ENCODE measurements around the gene UBE2J1.
A peak's percentile ranks its signal among the peaks of the same experiment; 100 is the strongest.

UBE2J1 gene

DNA sequence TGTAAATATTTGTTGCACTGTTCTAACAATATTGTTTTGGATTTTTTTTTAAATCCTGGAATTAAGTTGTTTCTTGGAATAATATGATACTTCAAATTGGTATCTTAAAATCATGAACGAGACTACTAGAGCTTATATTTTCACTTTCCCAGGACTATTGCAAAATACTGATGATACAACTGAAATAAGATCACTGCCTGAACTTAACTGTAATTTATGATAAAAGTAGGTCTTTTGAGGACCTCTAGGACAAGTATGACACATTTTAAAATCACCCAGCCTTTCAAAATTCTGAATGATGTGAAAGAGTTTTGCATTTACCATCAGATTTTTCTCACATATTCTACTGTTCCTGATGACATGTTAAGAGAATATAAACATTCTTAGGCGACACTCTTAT is 8.6 kb upstream of the UBE2J1 start:
- no peak for DNase-seq

DNA sequence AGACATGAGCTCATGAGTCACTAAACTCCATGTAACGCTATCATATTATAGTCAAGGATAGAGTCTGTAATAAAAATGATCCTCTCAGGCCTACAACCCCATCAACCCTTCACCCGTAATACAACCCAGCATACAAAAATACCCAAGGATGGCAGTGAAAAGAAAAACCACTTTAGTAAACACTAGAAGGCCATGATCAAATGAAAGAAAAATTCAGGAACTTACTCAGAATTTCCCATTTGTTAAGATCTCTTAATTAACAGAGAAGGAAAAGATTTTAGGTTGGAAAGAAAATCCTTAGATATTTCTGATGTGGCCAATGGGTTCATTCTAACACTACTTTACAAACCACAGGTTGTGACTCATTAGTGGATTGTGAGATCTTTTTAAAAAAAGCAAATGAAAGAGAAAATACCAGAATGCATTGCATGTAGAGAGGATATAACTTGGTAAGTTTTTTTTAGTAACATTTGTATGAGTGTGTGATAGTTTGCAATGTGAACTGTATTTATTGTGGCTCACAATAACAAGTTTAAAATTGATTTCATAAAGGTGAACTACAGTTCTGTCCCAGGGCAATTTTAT is 8.0 kb upstream of the UBE2J1 start:
- no peak for DNase-seq

DNA sequence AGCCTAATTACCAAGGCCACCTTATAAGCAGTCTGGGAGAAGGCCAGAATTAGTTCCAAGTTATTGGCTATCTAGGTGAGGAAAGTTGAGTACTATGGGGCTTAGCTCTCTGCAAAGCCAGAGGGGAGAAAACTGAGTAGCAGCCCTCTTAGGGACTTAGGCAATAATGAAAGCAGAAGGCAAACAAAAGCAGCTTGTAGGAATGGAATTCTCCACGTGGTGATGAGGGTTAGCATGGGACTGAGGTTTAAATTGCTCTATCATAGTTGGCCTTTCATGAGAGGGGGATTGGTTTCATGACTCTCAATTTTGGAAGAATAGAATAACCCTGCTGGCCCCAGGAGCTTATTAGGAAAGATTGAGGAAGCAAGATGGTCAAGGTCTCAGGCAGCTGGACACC is 7.0 kb upstream of the UBE2J1 start:
- no peak for DNase-seq

DNA sequence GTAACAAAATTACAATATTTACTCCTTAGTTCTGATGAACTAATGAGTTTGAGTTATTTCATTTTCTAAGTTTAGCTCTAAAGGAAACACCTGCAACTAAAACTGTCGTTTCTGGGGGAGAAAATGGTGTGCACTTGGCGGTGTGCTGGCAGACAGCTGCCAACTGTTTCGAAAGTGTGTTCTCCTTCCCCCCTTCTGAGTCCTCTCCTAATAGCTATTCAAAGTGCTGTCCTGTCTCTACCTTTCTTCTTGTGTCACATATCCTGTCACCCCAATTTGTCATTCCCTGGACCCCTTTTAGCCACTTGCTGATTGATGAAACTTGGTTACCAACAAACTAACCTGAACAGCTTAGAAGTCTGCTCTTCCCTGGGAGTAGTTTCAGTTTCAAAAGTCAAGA is 4.9 kb upstream of the UBE2J1 start:
- no peak for DNase-seq

DNA sequence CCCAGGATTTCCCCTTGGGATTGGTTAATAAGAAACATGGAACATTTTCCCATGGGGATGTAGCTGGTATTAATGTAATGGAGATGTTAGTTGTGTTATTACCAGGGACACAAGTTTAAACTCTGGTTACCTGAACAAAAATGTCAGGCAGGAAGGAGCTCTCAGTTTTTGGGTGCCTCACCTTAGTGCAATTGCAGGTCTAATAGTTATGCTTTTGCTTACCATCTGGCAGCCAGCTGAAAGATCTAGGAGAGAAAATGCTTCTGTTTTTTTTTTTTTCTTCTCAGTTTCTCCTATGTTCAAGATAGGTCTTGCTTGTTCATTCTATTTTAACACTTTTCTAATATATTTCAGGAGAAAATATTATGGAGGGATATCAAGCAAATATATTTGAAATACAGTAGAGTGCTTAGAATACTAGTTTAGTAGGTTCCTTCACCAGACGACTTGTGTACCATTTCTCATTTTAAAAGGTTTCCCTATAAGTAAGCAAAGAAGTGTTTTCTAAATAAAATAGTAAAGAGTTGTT is 4.2 kb upstream of the UBE2J1 start:
- DNase-seq, result no peak

DNA sequence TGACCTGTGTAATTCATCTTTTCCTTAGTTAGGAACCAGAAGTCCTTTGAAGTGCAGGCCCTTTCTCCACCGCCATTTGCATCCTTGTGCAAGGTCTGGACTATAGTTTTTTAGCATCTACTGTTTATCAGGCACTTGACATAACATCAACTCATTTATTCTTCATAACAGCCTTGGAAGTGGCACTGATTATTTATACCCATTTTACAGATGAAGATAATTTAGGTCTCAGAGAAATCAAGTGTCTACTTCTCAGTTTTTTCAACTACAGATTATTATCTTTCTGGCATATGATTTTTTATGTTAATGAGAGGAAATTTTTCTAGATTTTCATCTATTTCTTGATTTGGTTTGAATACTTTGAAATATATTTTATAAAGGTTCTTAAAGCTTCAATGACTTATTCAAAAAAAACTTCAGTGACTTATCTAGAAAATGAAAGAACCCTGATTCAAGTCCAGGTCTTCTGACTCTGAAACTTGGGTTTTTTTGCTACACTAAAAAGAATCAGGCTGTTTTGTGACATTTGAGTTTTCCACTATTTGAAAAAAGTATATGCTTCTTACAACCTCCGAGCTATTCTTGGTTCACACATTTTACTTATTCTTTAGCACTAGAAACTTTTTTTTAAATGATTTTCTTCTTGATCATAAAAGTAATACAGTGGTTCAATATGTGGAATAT is 3.1 kb upstream of the UBE2J1 start:
- no peak for DNase-seq

DNA sequence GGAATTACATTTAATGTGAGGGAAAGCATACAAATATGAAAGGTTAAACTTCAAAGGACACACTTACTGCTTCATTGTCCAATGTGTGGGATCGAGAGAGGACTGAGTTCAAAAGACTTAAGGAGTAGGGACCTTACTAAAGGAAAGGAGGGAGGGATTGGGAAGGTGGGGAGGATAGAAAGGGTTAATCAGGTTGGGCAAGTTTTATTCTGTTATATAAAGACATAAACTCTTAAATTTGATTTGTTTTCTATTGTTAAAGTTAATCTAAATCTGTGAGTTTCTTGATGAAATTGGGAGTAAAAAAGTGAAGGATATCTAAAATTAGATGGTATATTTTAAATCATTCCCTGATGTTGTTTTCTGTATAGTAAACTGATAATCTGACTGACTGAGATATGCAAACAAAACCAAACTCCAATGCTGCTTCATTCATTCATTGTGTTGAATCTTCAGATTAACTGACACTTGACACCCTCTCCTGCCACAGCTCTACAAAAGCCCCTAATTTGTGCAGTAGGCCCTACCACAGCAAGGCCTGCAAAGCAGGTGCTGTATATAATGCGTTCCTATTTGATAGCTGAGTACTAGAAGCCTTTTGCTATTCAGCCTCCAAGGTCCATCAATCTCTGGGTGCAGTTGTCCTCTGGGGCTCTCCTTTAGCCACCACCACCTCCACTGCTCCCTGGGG is 1.3 kb upstream of the UBE2J1 start:
- peak; percentile 51 for DNase-seq

DNA sequence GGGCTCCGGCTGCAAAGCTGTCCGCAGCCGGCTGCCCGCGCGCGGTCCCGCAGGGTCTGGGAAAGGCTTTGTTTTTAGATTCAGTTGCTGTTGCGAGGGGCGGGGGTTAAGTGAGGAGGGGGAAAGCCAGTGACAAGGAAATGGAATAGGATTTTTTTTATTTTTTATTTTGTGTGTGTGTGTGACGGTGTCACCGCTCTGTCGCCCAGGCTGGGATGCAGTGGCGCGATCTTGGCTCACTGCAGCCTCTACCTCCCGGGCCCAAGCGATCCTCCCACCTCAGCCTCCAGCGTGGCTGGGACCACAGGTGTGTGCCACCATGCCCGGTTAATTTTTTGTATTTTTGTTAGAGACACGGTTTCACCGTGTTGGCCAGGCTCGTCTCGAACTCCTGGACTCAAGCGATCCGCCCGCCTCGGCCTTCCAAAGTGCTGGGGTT is 615 bp upstream of the UBE2J1 start:
- no peak for DNase-seq

DNA sequence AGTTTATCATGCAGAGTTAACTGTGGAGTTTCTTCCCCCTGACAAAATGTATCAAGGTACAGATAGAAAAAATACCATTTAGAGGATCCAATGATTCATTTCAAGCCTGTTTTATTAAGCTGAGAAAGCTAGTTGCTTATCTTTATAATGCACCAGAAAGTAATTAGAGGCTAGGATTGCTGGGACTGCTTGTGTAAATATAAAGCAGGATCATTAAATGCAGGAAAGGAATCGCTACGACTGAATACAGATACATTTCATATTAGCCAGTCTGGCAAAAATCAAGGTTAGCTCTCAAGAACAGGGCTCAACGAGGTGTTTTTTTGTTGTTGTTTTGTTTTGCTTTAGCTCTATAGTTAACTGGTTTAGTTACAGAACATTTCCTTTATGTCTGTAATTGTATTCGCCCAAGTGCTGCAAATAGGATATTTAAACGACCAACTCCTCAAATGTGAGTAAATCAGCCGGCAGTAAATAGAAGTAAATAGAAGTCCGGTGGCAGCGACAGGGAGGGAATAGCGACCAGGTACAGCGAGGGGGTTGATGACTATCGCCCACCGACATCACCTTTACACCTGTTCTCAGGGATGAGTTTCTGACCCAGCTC is 748 bp downstream of the UBE2J1 start:
- DNase-seq, result peak; percentile 18

DNA sequence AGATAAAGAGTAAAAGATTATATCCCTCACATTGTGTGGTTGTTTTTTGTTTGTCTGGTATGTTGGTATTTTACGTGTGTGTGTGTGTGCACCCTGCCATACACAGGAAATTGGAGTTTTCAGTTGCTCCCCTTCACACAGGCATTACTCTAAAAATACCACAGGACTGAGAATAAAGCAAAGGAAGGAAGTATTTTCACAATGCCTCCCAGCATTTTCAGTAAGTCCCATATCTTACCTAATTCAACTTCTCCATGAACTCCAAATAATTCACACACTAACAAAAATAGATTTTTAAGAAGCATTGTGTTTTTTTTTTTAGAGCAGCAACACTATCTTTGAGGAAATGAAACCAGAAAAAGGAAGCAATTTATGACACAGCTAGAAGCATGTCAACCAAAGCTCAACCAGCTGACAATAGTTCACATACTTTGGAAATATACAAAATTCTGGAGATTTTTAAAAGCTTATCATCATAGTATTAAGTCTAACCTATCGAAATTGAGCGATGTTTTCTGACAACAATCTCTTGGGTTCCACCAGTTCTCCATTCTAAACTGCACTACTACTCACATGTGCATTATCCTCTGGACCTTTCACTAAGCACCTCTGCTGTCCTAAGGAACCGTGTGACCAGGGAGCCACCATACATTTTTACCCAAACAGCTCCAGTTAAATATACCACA is 2.1 kb downstream of the UBE2J1 start:
- no peak for DNase-seq

DNA sequence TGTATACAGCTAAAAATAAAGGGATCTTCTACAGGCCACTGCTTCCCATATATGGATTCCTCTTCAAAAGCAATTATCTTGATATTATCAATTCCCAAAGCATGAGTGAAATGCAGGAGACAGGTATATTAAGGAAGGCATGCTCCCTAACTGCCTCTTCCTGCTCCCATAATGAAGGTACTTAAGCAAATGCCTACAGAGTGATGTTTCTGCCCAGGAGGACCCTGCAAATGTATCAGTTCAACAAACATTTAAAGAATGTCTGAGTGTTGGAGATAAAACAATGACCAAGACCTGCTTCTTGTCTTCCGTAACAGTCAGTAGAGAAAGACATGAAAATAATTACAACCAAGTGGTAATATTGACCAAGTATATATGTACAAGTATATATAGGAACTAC is 4.2 kb downstream of the UBE2J1 start:
- no peak for DNase-seq

DNA sequence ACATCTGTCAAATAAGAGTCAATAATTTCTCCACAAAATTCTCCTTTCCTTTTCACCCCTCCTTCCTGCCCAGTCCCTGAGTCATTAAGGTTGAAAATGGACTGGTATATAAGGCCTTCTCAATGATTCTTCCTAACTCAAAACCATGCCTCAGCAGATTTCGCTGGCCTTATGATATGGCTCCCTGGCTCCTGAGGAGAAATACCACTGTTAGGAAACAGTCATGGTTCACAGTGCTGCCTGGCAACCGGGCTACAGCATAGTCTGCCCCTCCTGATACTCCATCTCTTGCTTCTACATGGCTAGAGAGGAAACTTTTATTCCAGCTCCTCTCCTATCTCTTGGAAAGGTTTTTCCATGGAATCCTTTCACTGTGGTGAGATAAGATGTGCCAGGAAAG is 4.7 kb downstream of the UBE2J1 start:
- no peak for DNase-seq

DNA sequence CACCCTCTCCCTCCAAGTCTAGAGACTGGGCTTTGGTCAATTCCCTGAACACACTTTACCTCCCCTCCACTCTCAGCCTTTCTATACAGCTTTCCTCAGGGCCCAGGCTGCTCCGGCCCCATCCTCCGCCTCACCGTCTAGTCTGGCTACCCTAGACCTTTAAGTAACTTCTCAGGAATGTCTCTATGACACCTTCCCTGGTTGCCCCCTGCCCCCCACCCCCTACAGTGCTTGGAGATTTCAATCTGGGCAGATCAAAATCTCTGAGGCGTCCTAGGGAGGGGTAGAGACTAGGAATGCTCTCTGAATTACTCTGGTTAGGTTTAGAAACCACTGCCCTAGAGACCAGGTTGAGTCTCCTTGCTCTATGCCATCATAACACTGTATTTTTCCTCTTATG is 6.1 kb downstream of the UBE2J1 start:
- no peak for DNase-seq

DNA sequence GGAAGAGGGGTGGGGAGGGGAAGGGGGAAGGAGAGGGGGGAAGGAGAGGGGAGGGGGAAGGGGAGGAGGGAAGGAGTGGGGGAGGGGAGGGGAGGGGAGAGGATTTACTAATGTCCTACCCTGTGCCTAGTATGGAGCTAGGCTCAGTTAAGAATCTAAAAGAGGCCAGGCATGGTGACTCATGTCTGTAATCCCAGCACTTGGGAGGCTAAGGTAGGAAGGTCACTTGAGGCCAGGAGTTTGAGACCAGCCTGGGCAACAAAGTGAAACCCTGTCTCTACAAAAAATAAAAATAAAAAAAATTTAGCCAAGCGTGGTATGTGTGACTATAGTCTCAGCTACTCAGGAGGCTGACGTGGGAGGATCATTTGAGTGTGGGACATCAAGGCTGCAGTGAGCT is 13.0 kb downstream of the UBE2J1 start:
- DNase-seq, result no peak

DNA sequence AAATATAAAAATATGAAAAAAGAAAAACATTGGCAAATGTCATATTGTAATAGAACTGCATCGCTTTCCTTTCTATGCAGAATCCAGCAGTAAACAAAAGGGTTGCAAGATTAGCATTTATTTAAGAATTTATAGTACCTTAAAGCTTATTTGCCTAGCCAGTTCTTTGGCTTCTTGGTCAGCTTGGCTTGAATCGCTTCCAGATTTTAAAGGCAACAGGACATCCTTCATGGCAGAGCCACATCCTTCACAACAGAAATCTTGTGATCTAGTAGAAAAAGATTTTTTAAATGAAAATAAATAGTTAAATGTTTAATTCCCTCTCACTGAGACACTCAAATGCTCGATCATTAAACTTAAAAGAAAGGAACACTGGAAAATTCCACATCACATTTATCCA is 17.4 kb downstream of the UBE2J1 start:
- no peak for DNase-seq

DNA sequence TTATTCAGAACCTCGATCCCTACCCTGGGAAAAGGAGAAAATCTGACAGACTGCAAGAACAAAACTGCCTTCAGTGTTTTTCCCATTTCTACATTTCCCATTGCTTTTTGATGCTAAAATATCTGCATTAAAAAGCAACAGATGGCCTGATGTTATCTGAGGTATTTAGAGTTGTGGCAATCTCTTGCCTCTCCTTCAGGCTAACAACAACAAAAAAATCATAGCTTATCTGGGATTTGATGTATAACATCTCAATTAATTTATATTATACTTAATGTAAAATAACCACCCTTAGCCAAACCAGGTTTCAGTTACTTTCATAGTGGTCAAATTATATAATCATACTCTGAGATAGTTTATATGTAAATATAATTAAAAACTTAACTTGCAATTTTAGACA is 21.6 kb downstream of the UBE2J1 start:
- DNase-seq, result no peak

DNA sequence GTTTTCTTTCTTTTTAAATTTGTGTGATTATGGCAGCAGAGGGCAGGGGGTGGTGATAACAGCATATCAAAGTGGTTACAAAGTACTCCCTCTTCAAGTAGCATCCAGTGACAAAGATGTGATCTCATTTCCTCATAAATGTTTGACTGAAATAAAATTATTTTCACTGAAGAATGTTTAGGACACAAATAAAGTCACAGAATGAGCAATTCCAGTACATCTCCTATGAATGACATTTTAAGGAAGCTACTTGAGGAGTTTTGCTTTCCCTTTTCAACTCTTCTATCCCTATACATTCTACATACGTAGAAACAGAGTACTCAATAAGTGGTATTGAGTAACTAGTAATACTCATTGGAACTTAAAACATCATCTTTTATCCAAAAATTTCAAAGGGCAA is 23.5 kb downstream of the UBE2J1 start:
- no peak for DNase-seq

DNA sequence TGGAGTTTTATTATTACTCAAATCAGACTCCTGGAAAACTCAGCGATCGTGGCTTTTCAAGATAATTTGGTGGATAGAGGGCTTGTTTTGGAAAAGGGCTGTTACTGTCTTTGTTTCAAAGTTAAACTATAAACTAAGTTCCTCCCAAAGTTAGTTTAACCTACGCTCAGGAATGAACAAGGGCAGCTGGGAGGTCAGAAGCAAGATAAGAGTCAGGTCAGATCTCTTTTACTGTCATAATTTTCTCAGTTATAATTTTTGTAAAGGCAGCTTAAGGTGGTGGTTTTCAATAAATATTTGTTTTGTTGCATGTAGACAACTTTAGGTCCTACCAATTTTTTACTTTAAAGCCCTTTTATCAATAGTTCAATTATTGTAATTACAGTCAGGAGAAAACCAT is 28.2 kb downstream of the UBE2J1 start:
- no peak for DNase-seq

DNA sequence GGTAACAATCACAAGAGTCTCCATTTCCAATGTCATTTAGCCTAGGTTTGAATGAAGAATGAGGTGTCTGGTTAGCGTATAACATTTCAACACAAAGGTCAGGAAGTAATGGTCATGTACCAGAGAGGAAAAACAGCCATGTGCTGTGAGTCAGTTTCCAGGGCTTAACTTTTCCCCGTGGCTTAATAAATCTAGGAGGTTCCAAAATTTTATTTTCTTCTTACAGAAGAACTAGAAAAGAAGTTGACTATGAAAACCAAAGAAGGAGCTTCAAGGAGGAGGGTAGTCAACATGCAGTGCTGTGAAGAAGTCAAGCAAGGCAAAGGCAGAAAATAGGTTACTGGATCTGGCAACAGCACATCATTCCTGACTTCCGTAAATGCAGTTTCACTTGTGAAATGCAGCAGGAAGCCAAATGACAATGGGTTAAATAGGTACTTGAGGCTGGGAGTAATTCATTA is 29.0 kb downstream of the UBE2J1 start:
- no peak for DNase-seq

DNA sequence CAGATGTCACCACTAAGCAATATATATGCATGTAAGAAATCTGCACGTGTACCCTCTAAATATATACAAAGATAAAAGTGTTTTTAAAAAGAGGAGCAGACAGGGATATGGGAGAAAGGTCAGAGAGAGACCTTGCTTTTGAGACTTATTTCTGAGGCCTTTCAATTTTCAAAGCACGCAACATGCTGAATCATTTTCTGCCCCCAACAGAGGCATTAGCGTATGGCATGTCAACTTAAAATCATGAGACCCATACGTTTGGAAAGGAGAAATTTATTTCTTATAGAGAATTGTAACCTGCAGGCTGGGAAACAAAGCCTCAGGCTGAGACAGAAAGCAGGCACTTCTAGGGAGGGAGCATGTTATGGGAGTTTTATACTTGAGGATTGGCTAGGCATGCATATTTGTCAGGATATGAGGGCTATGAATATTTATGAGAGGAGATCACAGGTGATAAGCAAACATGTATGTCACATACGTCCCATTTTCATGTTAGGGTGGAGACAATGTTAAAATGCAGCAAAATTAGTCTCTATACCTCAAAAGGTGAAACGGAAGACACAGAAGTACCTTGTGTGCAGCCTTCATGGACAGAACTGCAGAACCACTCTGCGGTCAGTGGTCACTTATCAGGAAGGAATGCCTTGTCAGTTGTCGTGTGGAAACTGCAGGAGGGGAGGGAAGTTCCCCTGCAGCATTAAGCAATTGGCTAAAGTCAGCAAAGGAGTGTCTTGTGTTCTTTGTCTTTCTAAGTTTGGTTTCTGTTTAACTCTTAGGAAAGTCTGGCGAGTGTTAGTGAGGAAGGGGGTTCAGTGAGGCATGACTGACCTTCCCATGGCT is 31.2 kb downstream of the UBE2J1 start:
- DNase-seq, result no peak

DNA sequence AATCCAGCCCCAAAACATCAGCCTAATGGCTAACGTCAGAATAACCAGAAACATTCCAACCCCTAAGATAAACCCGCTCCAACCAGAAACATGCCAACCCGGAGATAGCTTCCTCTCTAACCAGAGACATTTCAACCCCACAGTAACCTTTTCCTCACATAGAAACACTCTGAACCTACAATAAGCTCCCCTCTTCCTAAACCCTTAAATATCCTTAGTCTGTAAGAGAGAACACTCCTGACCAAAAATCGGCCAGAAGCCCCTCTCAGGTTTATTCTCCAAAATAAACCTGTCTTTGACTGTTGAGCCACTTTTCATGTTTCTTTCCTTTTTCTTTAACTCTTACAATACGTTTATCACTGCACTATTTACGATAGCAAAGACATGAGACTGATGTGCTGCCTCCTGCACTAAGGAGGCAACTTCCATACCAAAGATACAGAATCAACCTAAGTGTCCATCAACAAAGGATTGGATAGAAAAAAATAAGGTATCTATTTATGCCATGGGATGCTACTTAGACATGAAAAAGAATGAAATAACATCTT is 32.4 kb downstream of the UBE2J1 start:
- DNase-seq, result no peak

DNA sequence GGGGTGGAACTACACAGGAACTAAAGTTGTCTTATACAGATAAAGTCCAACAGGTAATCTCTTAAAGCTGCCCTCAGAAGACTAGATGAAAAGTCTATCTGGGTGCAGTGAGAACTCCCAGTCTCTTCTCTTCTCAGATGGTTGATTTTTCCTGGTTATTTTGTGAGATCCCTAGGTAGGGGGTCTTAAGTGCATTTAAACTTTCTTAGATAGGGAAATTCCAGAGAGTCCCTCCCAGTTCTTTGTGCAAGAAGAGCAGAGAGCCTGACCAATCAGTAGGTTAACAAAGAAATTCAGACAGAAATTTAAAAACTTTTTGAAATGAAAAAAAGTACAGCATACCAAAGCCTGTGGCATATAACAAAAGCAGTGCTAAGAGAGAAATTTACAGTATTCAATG is 35.5 kb downstream of the UBE2J1 start:
- DNase-seq, result no peak

Measured in NCI-H1105 (cell line).